ENCODE data around the gene CARD10. TPM values are rescaled to one million over a fixed set of nuclear protein-coding genes. Genes with fewer than 3 reads are reported as not detected.

CARD10 gene
- total RNA-seq, 4 donors from 2014 or later: 6.5 to 17.3 (median 11.0) TPM

GRCh38 chr22:37462436-37462835 is 56.8 kb downstream of the CARD10 start:
- no peak for TF ChIP-seq CTCF (IDR thresholded peaks at IDR 0.05)
- no peak for TF ChIP-seq POLR2A (IDR thresholded peaks at IDR 0.05)
- H3K9me3 ChIP-seq: no peaks in the 10 kb centered on the region
- H3K27me3 ChIP-seq: no peaks in the 10 kb centered on the region
- DNase-seq: no peak
- no peaks in the 10 kb centered on the region for H3K36me3 ChIP-seq
- WGBS, 2 donors: 64 to 72% methylated on average over 4 to 5 of the region's 5 CpGs
- intact Hi-C loops (cut with DNase I): no loop called here
- H3K27ac ChIP-seq: no peak overlapping the region
- H3K4me1 ChIP-seq: no peaks in the 10 kb centered on the region
- H3K4me3 ChIP-seq (replicated peaks in 1 of 3): no peak overlapping the region

GRCh38 chr22:37461961-37462360 is 57.3 kb downstream of the CARD10 start:
- Histone ChIP-seq H3K27me3 (no peaks in the 10 kb centered on the region), H3K36me3 (no peaks in the 10 kb centered on the region), H3K9me3 (no peaks in the 10 kb centered on the region), H3K4me1 (no peaks in the 10 kb centered on the region), H3K27ac (no peak overlapping the region), H3K4me3 (replicated peaks in 1 of 3) (no peak overlapping the region)
- 37 to 40% methylated on average over 5 to 6 of the region's 6 CpGs for WGBS, 2 donors
- no peak for DNase-seq
- TF ChIP-seq POLR2A (IDR thresholded peaks at IDR 0.05) (no peak), CTCF (IDR thresholded peaks at IDR 0.05) (no peak)
- intact Hi-C loops (cut with DNase I): no loop called here

- no peak overlapping the region for H3K27ac ChIP-seq
- H3K4me3 ChIP-seq (replicated peaks in 1 of 3): no peak overlapping the region
- no peaks in the 10 kb centered on the region for H3K4me1 ChIP-seq
- no peaks in the 10 kb centered on the region for H3K27me3 ChIP-seq
- WGBS, 2 donors: 87 to 91% methylated on average over 3 of the region's 3 CpGs
- H3K9me3 ChIP-seq: no peaks in the 10 kb centered on the region
- TF ChIP-seq CTCF (IDR thresholded peaks at IDR 0.05) (no peak), POLR2A (IDR thresholded peaks at IDR 0.05) (no peak)
- H3K36me3 ChIP-seq: no peaks in the 10 kb centered on the region
- no peak for DNase-seq
- intact Hi-C loops (cut with DNase I): no loop called here
These were observed 58.5 kb downstream of the CARD10 start for GRCh38 chr22:37460684-37461083.

GRCh38 chr22:37459206-37459605 is 60.0 kb downstream of the CARD10 start:
- H3K4me3 ChIP-seq (replicated peaks in 1 of 3): no peak overlapping the region
- TF ChIP-seq POLR2A (IDR thresholded peaks at IDR 0.05): no peak
- H3K9me3 ChIP-seq: no peaks in the 10 kb centered on the region
- 72 to 76% methylated on average over 9 of the region's 9 CpGs for WGBS, 2 donors
- peaks cover 5 to 8% of the 10 kb centered on the region in 2 donors for H3K4me1 ChIP-seq
- no peak for DNase-seq
- intact Hi-C loops (cut with DNase I): loop anchor here (5.0 kb wide), 1 partner anchor 142 kb away; no protein-coding TSS in a partner anchor
- H3K27ac ChIP-seq: no peak overlapping the region
- H3K27me3 ChIP-seq: no peaks in the 10 kb centered on the region
- no peaks in the 10 kb centered on the region for H3K36me3 ChIP-seq

GRCh38 chr22:37457093-37457893 is 61.9 kb downstream of the CARD10 start:
- DNase-seq: peak; percentile 49 to 60
- 45 to 46% methylated on average over 4 of the region's 4 CpGs for WGBS, 2 donors
- no peaks in the 10 kb centered on the region for H3K36me3 ChIP-seq
- no peak overlapping the region for H3K4me3 ChIP-seq (replicated peaks in 1 of 3)
- TF ChIP-seq CTCF (IDR thresholded peaks at IDR 0.05) (peak in 5 of 6 experiments; percentile 41 to 69 (median 53)), POLR2A (IDR thresholded peaks at IDR 0.05) (no peak)
- H3K9me3 ChIP-seq: no peaks in the 10 kb centered on the region
- intact Hi-C loops (cut with DNase I): loop anchor here (5.0 kb wide), 1 partner anchor 140 kb away; no protein-coding TSS in a partner anchor
- peaks cover 5 to 8% of the 10 kb centered on the region in 2 donors for H3K4me1 ChIP-seq
- no peaks in the 10 kb centered on the region for H3K27me3 ChIP-seq
- no peak overlapping the region for H3K27ac ChIP-seq
